DMS153 treated with DMSO at 0.1 percent for 48 hours (cell line): ENCODE measurements around the gene ARAP3.

Experiments used
- DNase-seq: peaks from one replicate; lab custom pipeline; 2025; ENCODE audit not compliant: unreplicated experiment; lab: John Stamatoyannopoulos, UW

Gene ARAP3

DNA sequence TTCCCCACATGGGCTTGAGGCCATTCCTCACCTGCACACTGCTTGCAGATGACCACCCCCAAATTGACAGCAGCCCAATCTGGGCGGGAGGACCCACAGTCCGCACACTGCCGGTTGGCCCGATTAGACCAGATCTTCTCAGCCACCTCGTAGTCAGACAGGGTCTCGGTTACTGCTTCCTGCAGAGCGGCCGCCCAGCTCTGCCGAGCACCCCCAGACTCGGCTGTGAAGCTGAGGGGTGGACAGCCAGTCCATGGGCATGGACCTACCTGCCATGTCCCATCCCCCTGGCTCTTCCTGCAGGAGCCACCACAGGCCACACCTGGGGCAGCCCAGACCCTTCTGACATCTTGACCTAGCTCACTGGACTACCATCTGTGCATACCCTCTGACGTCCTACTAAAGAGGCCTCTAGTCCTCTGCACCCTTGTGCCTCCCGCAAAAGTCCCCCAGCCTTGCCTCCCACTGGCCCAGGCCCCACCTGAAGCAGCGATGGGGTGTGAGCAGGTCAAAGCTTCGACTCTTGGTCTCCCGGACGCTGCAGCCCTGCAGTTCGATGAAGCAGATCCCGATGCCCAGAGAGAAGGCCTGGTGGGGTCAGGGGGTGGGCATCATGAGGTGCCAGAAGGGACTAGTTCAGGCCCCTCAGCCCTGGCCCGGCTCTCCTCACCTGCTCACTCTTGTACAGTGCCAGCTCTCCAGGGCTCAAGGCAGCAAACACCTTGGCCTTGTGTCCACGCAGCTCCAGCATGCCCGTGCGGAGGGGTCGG lies 9.8 kb downstream of the ARAP3 start:
- no peak for DNase-seq

- no peak for DNase-seq
These were observed 12.5 kb downstream of the ARAP3 start for GRCh38 chr5:141669520-141669919.

DNA sequence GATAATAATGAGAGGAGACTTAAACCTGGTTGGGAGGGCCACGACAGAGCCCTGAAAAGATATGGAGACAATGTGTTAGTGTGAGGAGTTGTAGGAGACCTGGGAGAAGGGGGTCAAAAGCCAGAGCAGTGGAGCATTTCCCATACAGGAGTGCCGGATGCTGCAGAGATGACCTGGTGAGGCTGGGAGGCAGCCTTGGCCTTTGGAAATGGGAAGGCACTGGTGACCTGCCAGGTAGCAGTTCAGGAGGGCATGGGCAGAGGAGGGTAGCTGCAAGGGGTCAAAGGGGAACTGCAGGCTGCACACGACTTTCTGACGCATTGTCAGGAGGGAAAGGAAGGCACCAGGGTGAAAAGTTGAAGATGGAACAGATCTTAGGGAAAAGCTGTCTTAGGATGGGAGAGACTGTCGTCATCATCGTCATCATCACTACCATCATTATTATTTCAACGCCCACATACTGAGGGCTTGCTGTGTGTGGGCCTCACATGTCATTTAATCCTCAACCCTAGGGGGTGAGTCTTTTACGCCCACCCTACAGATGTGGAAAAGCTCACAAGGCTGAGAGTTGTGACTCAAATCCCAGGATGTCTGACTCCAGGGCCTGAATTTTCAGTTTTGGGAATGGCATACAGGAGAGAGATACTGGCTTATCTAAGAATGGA lies 13.3 kb downstream of the ARAP3 start:
- DNase-seq, result no peak

- DNase-seq, result no peak
These were observed 15.8 kb downstream of the ARAP3 start for GRCh38 chr5:141665995-141666940.

DNA sequence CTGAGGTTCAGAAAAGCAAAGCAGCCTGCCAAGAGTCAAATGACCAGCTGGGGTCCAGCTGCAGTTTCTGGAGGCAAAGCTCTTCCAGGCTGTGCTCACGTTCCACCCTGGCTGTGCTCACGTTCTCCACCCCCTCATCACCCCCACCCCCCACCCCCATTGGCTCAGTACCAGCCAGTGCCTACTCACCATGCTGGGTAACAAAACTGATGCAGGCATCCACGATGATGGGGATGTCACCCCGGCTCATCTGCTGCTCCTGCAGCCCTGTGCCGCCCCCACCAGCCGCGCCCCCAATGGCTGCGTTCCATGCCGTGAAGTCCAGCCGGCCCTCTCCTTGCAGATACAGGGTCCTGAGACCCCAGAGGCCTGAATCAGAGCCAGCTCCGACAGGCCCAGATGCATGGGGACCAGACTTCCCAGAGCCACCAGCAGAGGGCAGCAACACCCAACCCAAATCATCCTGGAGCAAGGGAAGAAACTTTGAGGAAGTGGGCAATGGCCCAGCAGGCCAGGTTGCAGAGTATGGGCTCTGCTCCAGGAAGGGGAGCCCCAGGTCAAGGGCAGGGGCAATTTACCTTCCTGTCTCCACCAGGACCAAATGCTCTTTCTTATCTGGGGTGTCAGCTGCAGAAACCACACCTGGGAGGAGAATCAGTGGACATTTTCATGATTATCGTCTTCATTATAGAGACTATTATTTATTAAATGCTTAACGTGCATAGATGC lies 17.1 kb downstream of the ARAP3 start:
- peak; percentile 0 for DNase-seq

GRCh38 chr5:141663506-141663905 lies 18.5 kb downstream of the ARAP3 start:
- no peak for DNase-seq

- no peak for DNase-seq
These were observed 20.0 kb downstream of the ARAP3 start for GRCh38 chr5:141662028-141662427.

DNA sequence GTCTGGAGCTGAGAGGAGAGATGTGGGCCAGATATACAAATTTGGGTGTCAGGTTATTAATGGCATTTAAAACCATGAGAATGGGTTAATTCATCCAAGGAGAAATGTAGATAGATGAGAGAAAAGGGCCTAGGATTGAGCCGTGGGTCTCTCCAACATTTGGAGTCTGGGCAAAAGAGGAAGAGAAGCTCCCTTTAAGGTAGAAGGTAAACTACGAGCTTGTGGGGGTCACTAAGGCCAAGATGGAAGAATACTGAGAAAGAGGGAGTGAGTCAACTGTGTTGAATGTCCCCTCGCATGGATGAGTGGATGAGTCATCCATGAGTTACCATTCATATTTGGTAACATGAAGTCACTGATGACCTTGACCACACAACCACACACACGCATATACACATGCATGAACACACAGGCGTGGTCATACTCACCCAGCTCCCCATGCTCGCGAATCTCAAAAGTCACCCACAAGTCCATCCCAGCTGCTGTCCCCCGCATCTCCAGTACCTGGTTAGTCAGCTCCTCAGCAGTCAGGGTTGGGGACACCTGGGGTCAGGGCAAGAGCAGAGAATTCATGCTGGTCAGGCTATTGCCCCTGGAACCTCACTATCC lies 24.0 kb downstream of the ARAP3 start:
- no peak for DNase-seq

- DNase-seq, result no peak
These were observed 24.6 kb downstream of the ARAP3 start for GRCh38 chr5:141657404-141657803.

DNA sequence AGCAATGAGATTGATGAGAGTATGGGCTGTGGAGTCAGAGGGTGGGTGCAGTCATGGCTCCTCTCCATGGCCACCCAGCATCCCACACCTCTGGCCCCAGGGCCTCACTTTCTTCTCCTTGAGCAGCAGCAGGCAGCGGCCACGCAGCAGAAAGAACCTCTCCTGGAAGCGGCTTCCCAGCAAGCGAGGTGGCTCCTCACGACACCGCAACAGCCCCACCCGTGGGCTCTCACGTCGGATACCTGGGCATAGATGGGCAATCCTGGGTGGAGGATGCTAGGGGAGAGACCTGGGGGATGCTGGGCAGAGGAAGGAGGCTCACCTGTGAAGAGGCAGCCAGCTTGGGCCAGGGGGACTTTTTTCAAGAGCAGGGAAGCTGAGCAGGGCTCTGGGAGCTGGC lies 25.6 kb downstream of the ARAP3 start:
- no peak for DNase-seq

DNA sequence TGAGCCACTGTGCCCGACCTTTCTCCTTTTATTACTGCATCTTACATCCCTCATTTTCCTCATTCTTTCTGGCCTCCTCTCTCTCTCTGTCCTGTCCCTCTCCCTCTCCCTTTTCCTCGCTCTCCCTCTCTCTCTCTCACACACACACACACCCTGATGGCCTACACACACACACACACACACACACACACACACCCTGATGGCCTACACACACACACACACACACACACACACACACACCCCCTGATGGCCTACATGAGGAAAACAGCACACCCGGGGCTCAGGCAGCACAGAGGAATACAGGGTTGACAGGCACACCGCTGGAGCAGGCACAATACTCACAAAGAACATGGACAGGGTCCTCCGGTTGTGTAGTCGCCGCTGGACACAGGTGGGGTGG lies 27.0 kb downstream of the ARAP3 start:
- DNase-seq, result no peak

GRCh38 chr5:141654298-141654697 lies 27.7 kb downstream of the ARAP3 start:
- no peak for DNase-seq

GRCh38 chr5:141651728-141652105 lies 30.3 kb downstream of the ARAP3 start:
- no peak for DNase-seq

DNA sequence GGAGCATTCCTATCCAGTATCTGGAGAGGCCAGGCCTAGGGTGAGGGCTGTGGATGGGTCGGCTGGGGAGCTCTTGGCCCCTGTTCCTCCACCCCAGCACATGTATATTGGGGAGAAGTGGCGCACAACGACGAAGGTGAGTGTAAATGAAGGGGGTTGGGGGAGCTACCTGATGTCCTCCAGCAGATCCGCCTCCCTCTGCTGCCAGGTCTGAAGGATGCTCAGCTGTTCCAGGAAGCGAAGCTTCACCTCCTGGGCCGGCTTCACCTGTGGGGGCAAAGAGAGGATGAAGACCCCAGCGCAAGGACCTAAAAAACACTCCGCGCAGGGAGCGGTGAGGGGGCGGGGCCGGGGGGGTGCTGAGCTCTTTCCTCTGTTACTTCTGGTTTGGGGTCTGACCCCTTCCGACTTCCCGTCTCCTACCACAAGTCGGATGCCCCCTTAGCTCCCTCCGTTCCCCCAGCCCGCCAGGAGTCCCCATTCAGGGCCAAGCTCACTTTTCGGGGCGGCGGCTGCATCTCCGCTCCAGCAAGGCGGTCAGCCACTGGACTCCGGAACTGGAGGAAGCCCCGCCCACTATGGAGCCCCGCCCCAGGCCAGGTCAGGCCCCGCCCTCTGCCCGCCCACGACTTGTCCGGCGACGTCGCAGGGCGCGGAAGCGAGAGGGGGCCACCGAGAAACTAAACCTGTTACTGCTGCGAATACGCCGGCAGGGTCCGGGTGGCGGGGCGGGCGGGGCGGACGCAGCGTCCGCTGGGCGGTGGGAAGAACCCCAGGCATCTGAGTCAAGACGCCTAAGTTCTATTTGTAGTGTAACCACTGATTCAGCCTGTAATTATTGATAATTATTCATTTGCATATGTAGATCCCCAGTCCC lies 30.9 kb downstream of the ARAP3 start, which contains the start of gene FCHSD1:
FCHSD1 (minus strand) TSS at position 568 of the 877 bp plus-strand sequence; CDS start at position 518, 50 bp downstream.
- peak; percentile 20 for DNase-seq

- no peak for DNase-seq
These were observed 32.1 kb downstream of the ARAP3 start for GRCh38 chr5:141649972-141650371.

GRCh38 chr5:141649056-141649688 lies 32.9 kb downstream of the ARAP3 start:
- no peak for DNase-seq

GRCh38 chr5:141647851-141648250 lies 34.2 kb downstream of the ARAP3 start:
- DNase-seq, result no peak

- DNase-seq, result no peak
These were observed 34.8 kb downstream of the ARAP3 start for GRCh38 chr5:141647242-141647641.

GRCh38 chr5:141646026-141646425 lies 36.0 kb downstream of the ARAP3 start:
- no peak for DNase-seq
